ENCODE measurements around the gene WNT4. TPM values are rescaled to one million over a fixed set of nuclear protein-coding genes. Genes with fewer than 3 reads are reported as not detected.

Gene WNT4
- total RNA-seq, 1 experiment from 2014 or later, result 1.5 TPM

DNA sequence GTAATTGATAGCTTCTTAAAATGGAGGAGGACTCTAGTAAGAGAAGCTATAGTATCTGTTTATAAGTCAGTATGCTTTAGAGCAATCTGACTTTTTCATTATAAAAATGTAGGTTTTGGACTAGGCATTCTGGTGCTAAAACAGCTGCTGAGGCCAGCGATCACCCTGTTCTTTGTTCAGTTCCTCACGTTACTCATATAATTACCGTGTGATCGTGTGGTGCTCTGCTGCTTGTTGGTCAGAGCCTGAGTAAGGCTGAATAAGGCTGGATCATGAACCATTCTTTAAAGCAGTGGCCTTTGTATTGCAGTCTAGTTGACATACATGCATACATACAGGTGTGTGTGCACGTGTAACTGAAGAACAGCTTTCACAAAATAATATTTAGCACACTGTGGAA lies 65.2 kb downstream of the WNT4 start:
- no peak overlapping the region for H2AFZ ChIP-seq (ENCODE audit: low read depth, low read length, poor library complexity, severe bottlenecking)
- peaks cover 21 to 28% of the 10 kb centered on the region in 2 experiments for H3K36me3 ChIP-seq (ENCODE audit: control insufficient read depth in 1 of 2, insufficient read depth in 2 of 2, low read length in 2 of 2)
- no peaks in the 10 kb centered on the region for H3K9me3 ChIP-seq (ENCODE audit: control insufficient read depth in 1 of 2, insufficient read depth in 1 of 2, low read depth in 1 of 2, low read length in 2 of 2)
- RAD21 ChIA-PET (ENCODE audit: low non-redundant PET in 1 of 2, low total read pairs in 2 of 2, uncharacterized antibody in 2 of 2, unreplicated experiment in 2 of 2), result no interaction called here
- ATAC-seq (no peak), DNase-seq (ENCODE audit: low read depth, low spot score) (no peak)
- no peaks in the 10 kb centered on the region for H3K4me1 ChIP-seq (ENCODE audit: control insufficient read depth in 1 of 2, insufficient read depth in 2 of 2, low read length in 2 of 2)
- no peak overlapping the region for H3K4me2 ChIP-seq (ENCODE audit: low read length)
- no peaks in the 10 kb centered on the region for H3K9me2 ChIP-seq (ENCODE audit: insufficient read depth)
- no peak overlapping the region for H3K27ac ChIP-seq (ENCODE audit: low read depth, low read length)
- CTCF ChIA-PET, result no interaction called here
- no TSS peak for BruUV-seq (replicated peaks)
- POLR2A ChIA-PET, result no interaction called here
- H3K9ac ChIP-seq (ENCODE audit: low read length), result no peak overlapping the region
- peaks cover 100% of the 10 kb centered on the region for H3K79me2 ChIP-seq (ENCODE audit: insufficient read depth, low read length)
- H3K4me3 ChIP-seq (replicated peaks in 1 of 2; ENCODE audit: low read depth in 1 of 2, low read length in 2 of 2), result no peak overlapping the region
- peaks cover 34% of the 10 kb centered on the region for H4K20me1 ChIP-seq (ENCODE audit: insufficient read depth)
- no peaks in the 10 kb centered on the region for H3K27me3 ChIP-seq (ENCODE audit: insufficient read depth, low read length)
- TF ChIP-seq RAD21 (IDR thresholded peaks at IDR 0.05; ENCODE audit: low read depth) (no peak), SP1 (IDR thresholded peaks at IDR 0.05; ENCODE audit: low read depth) (no peak), ZNF274 (IDR thresholded peaks at IDR 0.05; ENCODE audit: low read depth, low read length) (no peak), POLR2A (IDR thresholded peaks at IDR 0.05; ENCODE audit: borderline replicate concordance, extremely low read depth, insufficient read depth, insufficient read length) (no peak), TCF7L2 (IDR thresholded peaks at IDR 0.05; ENCODE audit: borderline replicate concordance, extremely low read depth, insufficient read depth, insufficient read length) (no peak), EZH2 (IDR thresholded peaks at IDR 0.05) (no peak)
- TF ChIP-seq, protein P1, sequence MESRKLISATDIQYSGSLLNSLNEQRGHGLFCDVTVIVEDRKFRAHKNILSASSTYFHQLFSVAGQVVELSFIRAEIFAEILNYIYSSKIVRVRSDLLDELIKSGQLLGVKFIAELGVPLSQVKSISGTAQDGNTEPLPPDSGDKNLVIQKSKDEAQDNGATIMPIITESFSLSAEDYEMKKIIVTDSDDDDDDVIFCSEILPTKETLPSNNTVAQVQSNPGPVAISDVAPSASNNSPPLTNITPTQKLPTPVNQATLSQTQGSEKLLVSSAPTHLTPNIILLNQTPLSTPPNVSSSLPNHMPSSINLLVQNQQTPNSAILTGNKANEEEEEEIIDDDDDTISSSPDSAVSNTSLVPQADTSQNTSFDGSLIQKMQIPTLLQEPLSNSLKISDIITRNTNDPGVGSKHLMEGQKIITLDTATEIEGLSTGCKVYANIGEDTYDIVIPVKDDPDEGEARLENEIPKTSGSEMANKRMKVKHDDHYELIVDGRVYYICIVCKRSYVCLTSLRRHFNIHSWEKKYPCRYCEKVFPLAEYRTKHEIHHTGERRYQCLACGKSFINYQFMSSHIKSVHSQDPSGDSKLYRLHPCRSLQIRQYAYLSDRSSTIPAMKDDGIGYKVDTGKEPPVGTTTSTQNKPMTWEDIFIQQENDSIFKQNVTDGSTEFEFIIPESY (IDR thresholded peaks at IDR 0.05; ENCODE audit: extremely low read depth, insufficient replicate concordance, low read length), result no peak
- TF ChIP-seq, protein P2, sequence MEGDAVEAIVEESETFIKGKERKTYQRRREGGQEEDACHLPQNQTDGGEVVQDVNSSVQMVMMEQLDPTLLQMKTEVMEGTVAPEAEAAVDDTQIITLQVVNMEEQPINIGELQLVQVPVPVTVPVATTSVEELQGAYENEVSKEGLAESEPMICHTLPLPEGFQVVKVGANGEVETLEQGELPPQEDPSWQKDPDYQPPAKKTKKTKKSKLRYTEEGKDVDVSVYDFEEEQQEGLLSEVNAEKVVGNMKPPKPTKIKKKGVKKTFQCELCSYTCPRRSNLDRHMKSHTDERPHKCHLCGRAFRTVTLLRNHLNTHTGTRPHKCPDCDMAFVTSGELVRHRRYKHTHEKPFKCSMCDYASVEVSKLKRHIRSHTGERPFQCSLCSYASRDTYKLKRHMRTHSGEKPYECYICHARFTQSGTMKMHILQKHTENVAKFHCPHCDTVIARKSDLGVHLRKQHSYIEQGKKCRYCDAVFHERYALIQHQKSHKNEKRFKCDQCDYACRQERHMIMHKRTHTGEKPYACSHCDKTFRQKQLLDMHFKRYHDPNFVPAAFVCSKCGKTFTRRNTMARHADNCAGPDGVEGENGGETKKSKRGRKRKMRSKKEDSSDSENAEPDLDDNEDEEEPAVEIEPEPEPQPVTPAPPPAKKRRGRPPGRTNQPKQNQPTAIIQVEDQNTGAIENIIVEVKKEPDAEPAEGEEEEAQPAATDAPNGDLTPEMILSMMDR (IDR thresholded peaks at IDR 0.05 in 2 of 3, conservative IDR thresholded peaks at IDR 0.05 in 1 of 3; ENCODE audit: borderline replicate concordance in 1 of 3, insufficient read depth in 1 of 3, low read depth in 2 of 3, low read length in 2 of 3), result no peak
- intact Hi-C loops (cut with micrococcal nuclease), result no loop called here

Measured in HCT116 (cell line).